Nephron (organoid): ENCODE results near the gene TNFRSF9.

Experiments
- H3K27ac Mint-ChIP-seq, 3 experiments: 2 replicates each; pipeline ENCODE4 v1.8.0; 2020; ENCODE audit warnings: mixed read lengths in 3 of 3, mild to moderate bottlenecking in 2 of 3, moderate library complexity in 1 of 3
- H3K27me3 Mint-ChIP-seq: 2 replicates; pipeline ENCODE4 v1.8.0; 2021; ENCODE audit warnings: low read depth, mild to moderate bottlenecking, moderate library complexity, mixed read lengths
- H3K36me3 Mint-ChIP-seq: 2 replicates; pipeline ENCODE4 v1.8.0; 2020; ENCODE audit warnings: low read depth, mixed read lengths
- H3K4me1 Mint-ChIP-seq: 2 replicates; pipeline ENCODE4 v1.8.0; 2020; ENCODE audit warnings: mixed read lengths
- H3K4me3 Mint-ChIP-seq, 3 experiments: 2 replicates each; pipeline ENCODE4 v1.8.0; 2020; ENCODE audit warnings: mild to moderate bottlenecking in 3 of 3, mixed read lengths in 3 of 3, moderate library complexity in 2 of 3
- H3K9me3 Mint-ChIP-seq: 2 replicates; pipeline ENCODE4 v1.8.0; 2020; ENCODE audit warnings: mixed read lengths
- CTCF ChIP-seq, 3 experiments: fragments of 200-600 bp; sonication (generic); IDR thresholded peaks; one replicate each; pipeline ENCODE4 v1.5.0; 2021; ENCODE audit warnings: antibody characterized with exemption in 3 of 3; ENCODE audit not compliant: unreplicated experiment in 3 of 3

TNFRSF9 gene

GRCh38 chr1:7940745-7941436, at the start of gene TNFRSF9:
Gene TNFRSF9, minus strand, starts transcription at chr1:7940839. Its CDS starts 845 bp downstream, at chr1:7939994.
- Mint-ChIP-seq H3K27ac (no peak within 1 kb of the TSS), H3K9me3 (no peaks in the 10 kb centered on the region), H3K36me3 (no peaks in the 10 kb centered on the region), H3K4me3 (peak within 1 kb of the TSS in 2 of 3 experiments; percentile 46 to 57), H3K27me3 (peaks cover 60% of the 10 kb centered on the region), H3K4me1 (peaks cover 8% of the 10 kb centered on the region)
- TF ChIP-seq CTCF (IDR thresholded peaks at IDR 0.05; ENCODE audit: unreplicated experiment in 3 of 3): no peak

- Mint-ChIP-seq H3K27me3 (no peaks in the 10 kb centered on the region), H3K36me3 (peaks cover 42% of the 10 kb centered on the region), H3K4me3 (no peak overlapping the region), H3K27ac (no peak overlapping the region), H3K4me1 (no peaks in the 10 kb centered on the region), H3K9me3 (no peaks in the 10 kb centered on the region)
- no peak for TF ChIP-seq CTCF (IDR thresholded peaks at IDR 0.05; ENCODE audit: unreplicated experiment in 3 of 3)
These were observed 49.3 kb upstream of the TNFRSF9 start for GRCh38 chr1:7989762-7990428.

GRCh38 chr1:7988576-7988975, 47.9 kb upstream of the TNFRSF9 start:
- Mint-ChIP-seq H3K4me1 (no peaks in the 10 kb centered on the region), H3K27ac (no peak overlapping the region), H3K27me3 (no peaks in the 10 kb centered on the region), H3K36me3 (peaks cover 52% of the 10 kb centered on the region), H3K4me3 (no peak overlapping the region), H3K9me3 (no peaks in the 10 kb centered on the region)
- TF ChIP-seq CTCF (IDR thresholded peaks at IDR 0.05; ENCODE audit: unreplicated experiment in 3 of 3): no peak

GRCh38 chr1:7987528-7987927, 46.9 kb upstream of the TNFRSF9 start:
- no peak overlapping the region for H3K27ac Mint-ChIP-seq
- no peak for TF ChIP-seq CTCF (IDR thresholded peaks at IDR 0.05; ENCODE audit: unreplicated experiment in 3 of 3)
- no peaks in the 10 kb centered on the region for H3K4me1 Mint-ChIP-seq
- no peak overlapping the region for H3K4me3 Mint-ChIP-seq
- H3K27me3 Mint-ChIP-seq: no peaks in the 10 kb centered on the region
- peaks cover 53% of the 10 kb centered on the region for H3K36me3 Mint-ChIP-seq
- no peaks in the 10 kb centered on the region for H3K9me3 Mint-ChIP-seq

- no peaks in the 10 kb centered on the region for H3K9me3 Mint-ChIP-seq
- H3K27ac Mint-ChIP-seq: no peak overlapping the region
- H3K36me3 Mint-ChIP-seq: peaks cover 58% of the 10 kb centered on the region
- TF ChIP-seq CTCF (IDR thresholded peaks at IDR 0.05; ENCODE audit: unreplicated experiment in 3 of 3): no peak
- H3K27me3 Mint-ChIP-seq: no peaks in the 10 kb centered on the region
- no peaks in the 10 kb centered on the region for H3K4me1 Mint-ChIP-seq
- H3K4me3 Mint-ChIP-seq: no peak overlapping the region
These were observed 45.4 kb upstream of the TNFRSF9 start for GRCh38 chr1:7985851-7986612.
